Gastrocnemius medialis (tissue), 4 donors: Measurements from ENCODE around the gene OR4F15. TPM values are rescaled to one million over a fixed set of nuclear protein-coding genes. Genes with fewer than 3 reads are reported as not detected.
"Not testable (repeated sequence)": the region's sequence is repeated elsewhere in the genome, so short reads cannot be mapped to it uniquely, and the experiment has no call there.

Source experiments
- ATAC-seq, 2 donors: fragments of 150-250 bp; one replicate each; pipeline ENCODE4 v1.9.1; 2016
- DNase-seq, 2 donors: peaks; one replicate each; pipeline ENCODE4 v3.0.0-alpha.2; 2019
- H3K27ac ChIP-seq, 4 donors: fragments of 200-600 bp; sonication (generic); 1 replicate in 1 of 4; 2 replicates in 3 of 4; pipeline ENCODE4 v1.5.1; 2016 to 2018; ENCODE audit warnings: mild to moderate bottlenecking in 2 of 4, moderate library complexity in 1 of 4
- H3K27me3 ChIP-seq, 3 donors: fragments of 200-600 bp; sonication (generic) in 2 of 3; 1 replicate in 1 of 3; 2 replicates in 2 of 3; pipeline versions ENCODE4 v1.5.1 to v1.6.0; 2016 to 2019; ENCODE audit warnings: mild to moderate bottlenecking in 1 of 3, moderate library complexity in 1 of 3
- H3K36me3 ChIP-seq, 2 donors: fragments of 200-600 bp; sonication (generic) in 1 of 2; one replicate each; pipeline ENCODE4 v1.5.1; 2017 to 2018
- H3K4me1 ChIP-seq, 2 donors: fragments of 200-600 bp; sonication (generic) in 1 of 2; one replicate each; pipeline ENCODE4 v1.5.1; 2016 to 2017; ENCODE audit warnings: mild to moderate bottlenecking in 2 of 2
- H3K4me3 ChIP-seq, 4 donors: fragments of 200-600 bp; sonication (generic) in 3 of 4; 1 replicate in 1 of 4; 2 replicates in 3 of 4; pipeline ENCODE4 v1.5.1; 2016 to 2019; ENCODE audit warnings: mild to moderate bottlenecking in 2 of 4
- H3K9me3 ChIP-seq, 3 donors: fragments of 200-600 bp; sonication (generic) in 2 of 3; 1 replicate in 1 of 3; 2 replicates in 2 of 3; pipeline ENCODE4 v1.5.1; 2016 to 2019
- CTCF ChIP-seq, 5 experiments: fragments of 450-650 bp in 3 of 5; fragments of 200-600 bp in 2 of 5; sonication (generic) in 2 of 5; IDR thresholded peaks in 4 of 5; conservative IDR thresholded peaks in 1 of 5; 1 replicate in 4 of 5; 2 replicates in 1 of 5; pipeline ENCODE4 v1.5.1; 2016 to 2019; ENCODE audit warnings: antibody characterized with exemption in 5 of 5, mild to moderate bottlenecking in 3 of 5, moderate library complexity in 3 of 5
- POLR2A ChIP-seq, 2 donors: fragments of 450-650 bp; IDR thresholded peaks; one replicate each; pipeline ENCODE4 v1.6.1; 2017; ENCODE audit warnings: antibody characterized with exemption in 2 of 2, mild to moderate bottlenecking in 2 of 2, moderate library complexity in 2 of 2
- in situ Hi-C, 4 donors: fragments of 200-750 bp; cut with MboI; loops; one replicate each; pipeline versions ENCODE4 v1.15.0 to v1.8.0; 2017; ENCODE audit warnings: low sequenced_read_pairs in 4 of 4
- intact Hi-C: fragments of 100-400 bp; cut with DNase I; formaldehyde crosslinking; loops from one replicate; pipeline ENCODE4 v1.15.1; 2023; ENCODE audit warnings: low total_unique reads
- total RNA-seq, 4 donors: library from RNA; depleted of rRNA; stranded (reverse); fragments of >200 nt; gene quantifications; one replicate each; pipeline versions ENCODE4 v1.1.0 to v1.2.3, GENCODE V29; 2016

The OR4F15 gene
- total RNA-seq, 4 donors from 2014 or later, result not detected

GRCh38 chr15:101788503-101789269 is 23.3 kb upstream of the OR4F15 start:
- in situ Hi-C loops, ATAC-seq, intact Hi-C loops, H3K27ac ChIP-seq, H3K9me3 ChIP-seq, H3K4me1 ChIP-seq, H3K36me3 ChIP-seq, H3K4me3 ChIP-seq, H3K27me3 ChIP-seq, DNase-seq: not testable (repeated sequence)

GRCh38 chr15:101790748-101791147 is 21.3 kb upstream of the OR4F15 start:
- H3K36me3 ChIP-seq, H3K27ac ChIP-seq, H3K4me1 ChIP-seq, ATAC-seq, in situ Hi-C loops, H3K9me3 ChIP-seq, DNase-seq, intact Hi-C loops, H3K27me3 ChIP-seq, H3K4me3 ChIP-seq: not testable (repeated sequence)

GRCh38 chr15:101793981-101794380 is 18.0 kb upstream of the OR4F15 start:
- H3K36me3 ChIP-seq, H3K4me1 ChIP-seq, H3K27ac ChIP-seq, in situ Hi-C loops, intact Hi-C loops, ATAC-seq, H3K9me3 ChIP-seq, H3K27me3 ChIP-seq, H3K4me3 ChIP-seq, DNase-seq: not testable (repeated sequence)

- H3K4me3 ChIP-seq, result no peak overlapping the region
- H3K27ac ChIP-seq, result no peak overlapping the region
- no peaks in the 10 kb centered on the region for H3K27me3 ChIP-seq
- ATAC-seq (no peak), DNase-seq (no peak)
- H3K4me1 ChIP-seq, result no peaks in the 10 kb centered on the region
- intact Hi-C loops (no loop called here), in situ Hi-C loops (no loop called here)
- no peaks in the 10 kb centered on the region for H3K36me3 ChIP-seq
- H3K9me3 ChIP-seq, result no peaks in the 10 kb centered on the region
- TF ChIP-seq POLR2A (IDR thresholded peaks at IDR 0.05), result no peak
- no peak for TF ChIP-seq CTCF (IDR thresholded peaks at IDR 0.05 in 4 of 5, conservative IDR thresholded peaks at IDR 0.05 in 1 of 5)
Observed at GRCh38 chr15:101795455-101795854, 16.5 kb upstream of the OR4F15 start.

- no peaks in the 10 kb centered on the region for H3K9me3 ChIP-seq
- TF ChIP-seq CTCF (IDR thresholded peaks at IDR 0.05 in 4 of 5, conservative IDR thresholded peaks at IDR 0.05 in 1 of 5) (no peak), POLR2A (IDR thresholded peaks at IDR 0.05) (no peak)
- DNase-seq, result no peak
- no peak for ATAC-seq
- H3K27me3 ChIP-seq, result no peaks in the 10 kb centered on the region
- in situ Hi-C loops, result no loop called here
- no peaks in the 10 kb centered on the region for H3K36me3 ChIP-seq
- intact Hi-C loops, result no loop called here
- H3K4me3 ChIP-seq, result no peak overlapping the region
- H3K4me1 ChIP-seq, result no peaks in the 10 kb centered on the region
- no peak overlapping the region for H3K27ac ChIP-seq
Observed at GRCh38 chr15:101799665-101800064, 12.3 kb upstream of the OR4F15 start.

- no peak for DNase-seq
- Histone ChIP-seq H3K9me3 (no peaks in the 10 kb centered on the region), H3K4me3 (no peak overlapping the region), H3K27me3 (no peaks in the 10 kb centered on the region), H3K36me3 (no peaks in the 10 kb centered on the region), H3K27ac (no peak overlapping the region), H3K4me1 (no peaks in the 10 kb centered on the region)
- TF ChIP-seq POLR2A (IDR thresholded peaks at IDR 0.05), result no peak
- no peak for TF ChIP-seq CTCF (IDR thresholded peaks at IDR 0.05 in 4 of 5, conservative IDR thresholded peaks at IDR 0.05 in 1 of 5)
- intact Hi-C loops, result no loop called here
- in situ Hi-C loops, result no loop called here
- no peak for ATAC-seq
Observed at GRCh38 chr15:101801048-101801447, 11.0 kb upstream of the OR4F15 start.
